Measurements from ENCODE around the gene HYAL3. TPM values are rescaled to one million over a fixed set of nuclear protein-coding genes. Genes with fewer than 3 reads are reported as not detected.
"Not testable (repeated sequence)": the region's sequence is repeated elsewhere in the genome, so short reads cannot be mapped to it uniquely, and the experiment has no call there.

HYAL3 gene
- total RNA-seq, 1 experiment from 2014 or later, result 10.3 TPM

DNA sequence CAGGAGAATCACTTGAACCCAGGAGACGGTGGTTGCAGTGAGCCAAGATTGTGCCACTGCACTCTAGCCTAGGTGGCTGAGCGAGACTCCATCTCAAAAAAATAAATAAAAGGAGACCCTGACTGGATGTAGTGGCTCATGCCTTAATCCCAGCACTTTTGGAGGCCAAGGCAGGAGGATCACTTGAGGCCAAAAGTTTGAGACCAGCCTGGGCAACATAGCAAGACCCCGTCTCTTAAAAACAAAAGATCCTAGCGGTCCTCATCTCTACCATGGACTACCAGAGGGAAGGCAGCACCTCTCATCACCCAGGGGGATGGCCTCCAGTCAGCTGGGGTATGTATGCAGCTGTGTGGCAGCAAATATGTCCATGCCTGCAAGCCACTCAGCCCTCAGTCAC, 37.0 kb downstream of the HYAL3 start:
- BruUV-seq (replicated peaks); H3K9ac ChIP-seq (ENCODE audit: low read length); H3K4me3 ChIP-seq (replicated peaks in 1 of 2; ENCODE audit: low read depth in 1 of 2, low read length in 2 of 2); H3K4me2 ChIP-seq (ENCODE audit: low read length); RAD21 ChIA-PET (ENCODE audit: low non-redundant PET in 1 of 2, low total read pairs in 2 of 2, uncharacterized antibody in 2 of 2, unreplicated experiment in 2 of 2); POLR2A ChIA-PET; H3K79me2 ChIP-seq (ENCODE audit: insufficient read depth, low read length); H3K27me3 ChIP-seq (ENCODE audit: insufficient read depth, low read length); ATAC-seq; H3K27ac ChIP-seq (ENCODE audit: low read depth, low read length); DNase-seq (ENCODE audit: low read depth, low spot score); intact Hi-C loops (cut with micrococcal nuclease); H3K9me2 ChIP-seq (ENCODE audit: insufficient read depth); H2AFZ ChIP-seq (ENCODE audit: low read depth, low read length, poor library complexity, severe bottlenecking); H4K20me1 ChIP-seq (ENCODE audit: insufficient read depth); H3K9me3 ChIP-seq (ENCODE audit: control insufficient read depth in 1 of 2, insufficient read depth in 1 of 2, low read depth in 1 of 2, low read length in 2 of 2): not testable (repeated sequence)
- Histone ChIP-seq H3K36me3 (ENCODE audit: control insufficient read depth in 1 of 2, insufficient read depth in 2 of 2, low read length in 2 of 2) (peaks cover 3 to 11% of the 10 kb centered on the region in 2 experiments; a peak in 3 of 4 replicates), H3K4me1 (ENCODE audit: control insufficient read depth in 1 of 2, insufficient read depth in 2 of 2, low read length in 2 of 2) (peaks cover 53 to 79% of the 10 kb centered on the region in 2 experiments)
- CTCF ChIA-PET, result interaction anchor here (1.6 kb wide), 1 partner anchor 16 kb away, joined by 5 read pairs; no protein-coding TSS in a partner anchor

- peak overlapping the region; percentile 77; the same call in 1 of the 2 replicates for H3K27ac ChIP-seq (ENCODE audit: low read depth, low read length)
- H3K36me3 ChIP-seq (ENCODE audit: control insufficient read depth in 1 of 2, insufficient read depth in 2 of 2, low read length in 2 of 2), result peaks cover 9 to 15% of the 10 kb centered on the region in 2 experiments; a peak in 3 of 4 replicates
- H4K20me1 ChIP-seq (ENCODE audit: insufficient read depth), result no peaks in the 10 kb centered on the region
- intact Hi-C loops (cut with micrococcal nuclease), result loop anchor here (2.0 kb wide), 1 partner anchor 63 kb away; no protein-coding TSS in a partner anchor
- DNase-seq (ENCODE audit: low read depth, low spot score), result no peak
- POLR2A ChIA-PET, result interaction anchor here (1.4 kb wide), 1 partner anchor 11 kb away, joined by 3 read pairs; no protein-coding TSS in a partner anchor
- no peaks in the 10 kb centered on the region for H3K9me2 ChIP-seq (ENCODE audit: insufficient read depth)
- BruUV-seq (replicated peaks), result no TSS peak
- RAD21 ChIA-PET (ENCODE audit: low non-redundant PET in 1 of 2, low total read pairs in 2 of 2, uncharacterized antibody in 2 of 2, unreplicated experiment in 2 of 2), result no interaction called here
- peaks cover 47 to 72% of the 10 kb centered on the region in 2 experiments for H3K4me1 ChIP-seq (ENCODE audit: control insufficient read depth in 1 of 2, insufficient read depth in 2 of 2, low read length in 2 of 2)
- peak overlapping the region; percentile 84 for H3K9ac ChIP-seq (ENCODE audit: low read length)
- H3K4me3 ChIP-seq (replicated peaks in 1 of 2; ENCODE audit: low read depth in 1 of 2, low read length in 2 of 2), result 0 out of 4 replicates have a peak overlapping the region, but pooled peaks of 1 of the 2 experiments have one; percentile 64
- no peak for ATAC-seq
- H3K27me3 ChIP-seq (ENCODE audit: insufficient read depth, low read length), result no peaks in the 10 kb centered on the region
- no peaks in the 10 kb centered on the region for H3K9me3 ChIP-seq (ENCODE audit: control insufficient read depth in 1 of 2, insufficient read depth in 1 of 2, low read depth in 1 of 2, low read length in 2 of 2)
- peak overlapping the region; percentile 92 for H3K4me2 ChIP-seq (ENCODE audit: low read length)
- no peak overlapping the region for H2AFZ ChIP-seq (ENCODE audit: low read depth, low read length, poor library complexity, severe bottlenecking)
- CTCF ChIA-PET, result interaction anchor here (1.6 to 3.2 kb wide), 3 partner anchors 13 to 35 kb away, joined by 5 to 25 read pairs (median 9); no protein-coding TSS in a partner anchor
- H3K79me2 ChIP-seq (ENCODE audit: insufficient read depth, low read length), result no peaks in the 10 kb centered on the region
- TF ChIP-seq SP1 (IDR thresholded peaks at IDR 0.05; ENCODE audit: low read depth) (no peak), SRF (IDR thresholded peaks at IDR 0.05; ENCODE audit: low read depth) (no peak), EGR1 (IDR thresholded peaks at IDR 0.05; ENCODE audit: low read depth) (no peak), EZH2phosphoT487 (IDR thresholded peaks at IDR 0.05; ENCODE audit: borderline replicate concordance) (no peak), FOSL1 (IDR thresholded peaks at IDR 0.05; ENCODE audit: low read depth) (no peak), JUND (IDR thresholded peaks at IDR 0.05) (no peak), ZNF274 (IDR thresholded peaks at IDR 0.05; ENCODE audit: low read depth, low read length) (no peak), CEBPB (IDR thresholded peaks at IDR 0.05; ENCODE audit: low read depth) (no peak), YY1 (IDR thresholded peaks at IDR 0.05; ENCODE audit: extremely low read depth, insufficient replicate concordance, low read depth, low read length) (no peak), MAX (IDR thresholded peaks at IDR 0.05) (no peak), RAD21 (IDR thresholded peaks at IDR 0.05; ENCODE audit: low read depth) (no peak), TCF7L2 (IDR thresholded peaks at IDR 0.05; ENCODE audit: borderline replicate concordance, extremely low read depth, insufficient read depth, insufficient read length) (no peak), ATF3 (IDR thresholded peaks at IDR 0.05) (no peak), EZH2 (IDR thresholded peaks at IDR 0.05) (no peak), POLR2AphosphoS5 (IDR thresholded peaks at IDR 0.05; ENCODE audit: low read depth, low read length) (no peak)
- TF ChIP-seq, protein P1, sequence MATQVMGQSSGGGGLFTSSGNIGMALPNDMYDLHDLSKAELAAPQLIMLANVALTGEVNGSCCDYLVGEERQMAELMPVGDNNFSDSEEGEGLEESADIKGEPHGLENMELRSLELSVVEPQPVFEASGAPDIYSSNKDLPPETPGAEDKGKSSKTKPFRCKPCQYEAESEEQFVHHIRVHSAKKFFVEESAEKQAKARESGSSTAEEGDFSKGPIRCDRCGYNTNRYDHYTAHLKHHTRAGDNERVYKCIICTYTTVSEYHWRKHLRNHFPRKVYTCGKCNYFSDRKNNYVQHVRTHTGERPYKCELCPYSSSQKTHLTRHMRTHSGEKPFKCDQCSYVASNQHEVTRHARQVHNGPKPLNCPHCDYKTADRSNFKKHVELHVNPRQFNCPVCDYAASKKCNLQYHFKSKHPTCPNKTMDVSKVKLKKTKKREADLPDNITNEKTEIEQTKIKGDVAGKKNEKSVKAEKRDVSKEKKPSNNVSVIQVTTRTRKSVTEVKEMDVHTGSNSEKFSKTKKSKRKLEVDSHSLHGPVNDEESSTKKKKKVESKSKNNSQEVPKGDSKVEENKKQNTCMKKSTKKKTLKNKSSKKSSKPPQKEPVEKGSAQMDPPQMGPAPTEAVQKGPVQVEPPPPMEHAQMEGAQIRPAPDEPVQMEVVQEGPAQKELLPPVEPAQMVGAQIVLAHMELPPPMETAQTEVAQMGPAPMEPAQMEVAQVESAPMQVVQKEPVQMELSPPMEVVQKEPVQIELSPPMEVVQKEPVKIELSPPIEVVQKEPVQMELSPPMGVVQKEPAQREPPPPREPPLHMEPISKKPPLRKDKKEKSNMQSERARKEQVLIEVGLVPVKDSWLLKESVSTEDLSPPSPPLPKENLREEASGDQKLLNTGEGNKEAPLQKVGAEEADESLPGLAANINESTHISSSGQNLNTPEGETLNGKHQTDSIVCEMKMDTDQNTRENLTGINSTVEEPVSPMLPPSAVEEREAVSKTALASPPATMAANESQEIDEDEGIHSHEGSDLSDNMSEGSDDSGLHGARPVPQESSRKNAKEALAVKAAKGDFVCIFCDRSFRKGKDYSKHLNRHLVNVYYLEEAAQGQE (IDR thresholded peaks at IDR 0.05; ENCODE audit: low read depth), result no peak
Measured at GRCh38 chr3:50261505-50261904, 37.7 kb downstream of the HYAL3 start.

All from HCT116 (cell line).